ENCODE results near the gene LIPG. TPM values are rescaled to one million over a fixed set of nuclear protein-coding genes. Genes with fewer than 3 reads are reported as not detected.
"Not testable (repeated sequence)": the region's sequence is repeated elsewhere in the genome, so short reads cannot be mapped to it uniquely, and the experiment has no call there.

LIPG gene
- polyA plus RNA-seq, 5 donors, result 8.4 to 22.9 (median 10.9) TPM

DNA sequence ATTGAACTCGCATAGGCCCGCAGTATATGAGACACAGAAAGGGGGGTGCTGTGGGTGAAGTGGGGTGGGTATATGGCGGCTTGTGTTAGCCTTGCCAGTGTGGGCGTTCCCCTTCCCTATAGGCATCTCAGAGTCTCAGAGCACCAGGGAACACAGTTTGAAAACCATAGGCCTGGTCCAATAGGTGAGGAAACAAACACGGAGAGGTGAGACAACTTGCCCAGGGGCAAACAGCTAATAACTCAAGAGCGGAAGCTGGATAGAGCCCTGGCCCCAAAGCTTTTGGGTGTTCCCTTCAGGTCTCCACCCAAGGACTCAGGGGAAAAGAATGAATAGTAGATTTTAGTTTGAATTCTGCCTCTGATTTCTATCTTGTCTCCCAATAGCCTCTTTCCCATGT lies 7.9 kb downstream of the LIPG start:
- no peak for DNase-seq

DNA sequence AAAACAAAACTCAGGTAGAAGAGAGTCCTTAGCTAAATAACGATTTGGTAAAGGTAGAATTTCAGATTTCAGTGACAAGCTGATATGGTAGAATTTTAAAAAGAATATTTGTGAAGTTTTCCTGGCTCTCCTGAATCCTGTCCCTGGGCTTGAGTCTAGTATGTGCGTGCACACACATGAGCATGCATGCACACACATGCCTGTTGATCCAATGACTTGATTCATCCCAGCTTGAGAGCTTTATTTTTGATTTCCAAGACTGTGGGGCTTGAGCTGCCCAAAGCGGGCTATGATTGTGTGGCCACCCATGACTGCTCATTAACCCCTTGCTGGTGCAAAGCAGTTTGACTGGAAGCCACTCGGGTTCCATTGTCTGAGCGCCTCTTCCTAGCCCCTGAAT lies 9.0 kb downstream of the LIPG start:
- no peak for DNase-seq

DNA sequence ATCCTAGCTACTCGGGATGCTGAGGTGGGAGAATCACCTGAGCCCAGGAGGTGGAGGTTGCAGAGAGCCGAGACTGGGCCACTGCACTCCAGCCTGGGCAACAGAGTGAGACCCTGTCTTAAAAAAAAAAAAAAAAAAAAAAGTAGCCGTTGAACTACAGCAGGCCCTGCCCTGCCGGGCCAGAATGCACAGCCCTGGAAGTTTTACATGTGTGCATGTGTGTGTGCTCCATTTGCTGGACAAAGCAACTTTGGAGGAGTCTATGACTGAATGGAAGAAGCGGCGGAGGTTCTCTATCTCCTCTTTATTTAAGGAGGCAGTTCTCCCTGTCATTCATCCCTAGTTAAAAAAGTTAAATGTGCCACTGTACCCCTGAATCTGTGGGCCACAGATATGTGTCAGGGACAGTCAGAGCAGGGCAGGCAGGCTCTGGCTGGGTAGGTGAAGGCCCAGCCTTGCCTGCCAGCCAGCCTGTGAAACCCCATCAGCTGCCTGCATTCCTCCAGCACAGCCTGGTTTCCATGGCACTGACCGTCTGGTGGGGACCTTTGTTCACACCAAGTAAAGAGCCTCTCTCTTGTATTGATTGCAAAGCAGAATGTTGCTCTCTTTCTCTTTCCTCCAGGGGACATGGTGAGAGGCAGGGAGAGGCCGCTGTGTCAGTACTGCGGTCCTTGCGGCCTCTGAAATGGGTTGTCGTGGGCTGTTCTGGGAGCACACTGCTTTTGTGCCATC lies 10.9 kb downstream of the LIPG start:
- DNase-seq, result no peak

DNA sequence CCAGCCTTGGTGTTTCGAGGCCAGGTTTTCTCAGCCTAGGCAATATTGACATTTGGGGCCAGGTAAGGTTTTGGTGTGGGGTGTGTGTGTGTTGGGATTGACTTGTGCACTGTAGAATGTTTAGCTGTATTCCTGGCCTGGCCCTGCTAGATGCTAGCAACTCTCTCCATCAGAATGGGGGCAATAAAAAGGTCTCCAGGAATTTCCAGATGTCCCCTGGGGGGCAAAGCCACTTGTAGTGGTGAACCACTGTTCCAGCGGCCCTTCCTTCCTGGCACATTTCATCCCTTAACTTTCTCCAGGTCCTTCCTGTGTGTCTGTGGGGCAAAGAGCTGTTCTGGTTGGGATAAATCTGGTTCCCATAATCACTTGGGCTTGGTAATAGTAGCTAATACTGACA lies 12.0 kb downstream of the LIPG start:
- no peak for DNase-seq

DNA sequence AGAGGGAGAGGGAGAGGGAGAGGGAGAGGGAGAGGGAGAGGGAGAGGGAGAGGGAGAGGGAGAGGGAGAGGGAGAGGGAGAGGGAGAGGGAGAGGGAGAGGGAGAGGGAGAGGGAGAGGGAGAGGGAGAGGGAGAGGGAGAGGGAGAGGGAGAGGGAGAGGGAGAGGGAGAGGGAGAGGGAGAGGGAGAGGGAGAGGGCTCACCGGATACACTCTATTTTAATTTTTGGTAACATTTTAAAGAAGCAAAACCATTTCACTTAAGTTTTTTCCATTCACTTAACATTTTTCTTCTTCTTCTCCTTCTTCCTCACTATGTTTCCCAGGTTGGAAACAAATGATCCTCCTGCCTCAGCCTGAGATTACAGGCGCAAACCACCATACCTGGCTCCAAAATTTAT lies 17.2 kb downstream of the LIPG start:
- not testable (repeated sequence) for DNase-seq

DNA sequence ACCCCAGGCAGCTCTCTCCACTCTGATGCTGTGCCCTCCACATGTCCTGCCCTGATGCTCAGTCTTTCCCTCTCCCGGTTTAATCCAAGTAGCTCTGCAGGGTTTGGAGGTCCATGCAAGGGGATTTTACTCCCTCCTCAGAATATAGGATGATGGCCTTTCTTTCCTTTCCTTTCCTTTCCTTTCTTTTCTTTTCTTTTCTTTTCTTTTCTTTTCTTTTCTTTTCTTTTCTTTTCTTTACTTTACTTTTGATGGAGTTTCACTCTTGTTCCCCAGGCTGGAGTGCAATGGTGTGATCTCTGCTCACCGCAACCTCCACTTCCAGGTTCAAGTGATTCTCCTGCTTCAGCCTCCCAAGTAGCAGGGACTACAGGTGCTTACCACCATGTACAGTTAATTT lies 17.7 kb downstream of the LIPG start:
- not testable (repeated sequence) for DNase-seq

DNA sequence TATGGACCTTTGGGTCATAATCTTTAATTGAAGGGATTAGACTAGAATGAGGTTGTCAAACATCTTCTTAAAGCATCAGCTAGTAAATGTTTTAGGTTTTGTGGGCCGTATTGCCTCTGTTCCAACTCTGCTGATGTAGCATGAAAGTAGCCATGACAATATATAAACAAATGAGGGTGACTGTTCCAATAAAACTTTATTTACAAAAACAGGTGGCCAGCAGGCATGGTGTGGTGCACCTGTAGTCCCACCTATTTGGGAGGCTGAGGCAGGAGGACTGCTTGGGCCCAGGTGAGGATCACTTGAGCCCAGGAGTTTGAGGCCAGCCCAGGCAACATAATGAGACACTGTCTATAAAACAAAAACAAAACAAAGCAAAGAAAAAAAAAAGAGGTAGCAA lies 18.4 kb downstream of the LIPG start:
- DNase-seq, result no peak

DNA sequence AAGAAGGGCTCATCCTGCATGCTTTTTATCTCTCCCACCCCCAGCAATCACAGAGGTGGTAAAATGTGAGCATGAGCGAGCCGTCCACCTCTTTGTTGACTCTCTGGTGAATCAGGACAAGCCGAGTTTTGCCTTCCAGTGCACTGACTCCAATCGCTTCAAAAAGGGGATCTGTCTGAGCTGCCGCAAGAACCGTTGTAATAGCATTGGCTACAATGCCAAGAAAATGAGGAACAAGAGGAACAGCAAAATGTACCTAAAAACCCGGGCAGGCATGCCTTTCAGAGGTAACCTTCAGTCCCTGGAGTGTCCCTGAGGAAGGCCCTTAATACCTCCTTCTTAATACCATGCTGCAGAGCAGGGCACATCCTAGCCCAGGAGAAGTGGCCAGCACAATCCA lies 19.5 kb downstream of the LIPG start:
- no peak for DNase-seq

DNA sequence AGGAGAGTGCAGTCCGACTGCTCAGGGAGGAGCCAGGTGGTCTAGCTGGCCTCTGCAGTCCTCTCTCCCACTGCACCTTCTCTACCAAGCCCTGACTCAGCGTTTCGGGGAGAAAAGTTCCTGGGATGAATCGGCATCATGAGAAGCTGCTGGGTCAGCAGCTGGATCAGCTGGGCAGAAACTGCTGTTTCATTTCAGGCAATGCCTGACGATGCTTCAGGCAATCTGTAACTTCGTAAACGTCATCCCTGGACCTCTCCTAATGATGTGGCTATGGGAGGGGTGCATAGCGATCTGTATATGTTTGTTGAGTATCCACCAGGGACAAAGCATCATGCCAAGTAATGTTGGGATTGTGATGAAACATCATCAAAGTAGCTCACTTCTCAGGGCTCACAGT lies 20.7 kb downstream of the LIPG start:
- DNase-seq, result no peak

DNA sequence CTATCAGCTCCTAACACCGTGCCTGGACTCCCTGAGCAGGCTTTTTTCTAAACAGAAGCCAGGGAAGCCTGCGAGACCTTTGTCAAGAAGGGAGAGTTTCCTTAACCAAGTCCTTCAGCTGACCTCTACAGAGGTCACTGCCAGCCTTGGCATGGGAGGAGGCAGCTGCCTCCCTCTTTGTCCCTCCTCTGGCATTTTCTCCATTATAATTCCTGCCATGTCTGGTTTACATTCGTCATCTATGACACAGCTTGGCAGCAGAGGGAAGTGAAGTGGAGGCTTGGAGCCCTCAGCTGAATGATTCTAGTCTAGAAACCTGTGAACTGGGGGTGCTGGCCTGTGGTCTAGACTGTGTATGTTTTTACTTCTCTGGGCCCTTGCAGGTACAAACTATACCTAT lies 22.5 kb downstream of the LIPG start:
- no peak for DNase-seq

DNA sequence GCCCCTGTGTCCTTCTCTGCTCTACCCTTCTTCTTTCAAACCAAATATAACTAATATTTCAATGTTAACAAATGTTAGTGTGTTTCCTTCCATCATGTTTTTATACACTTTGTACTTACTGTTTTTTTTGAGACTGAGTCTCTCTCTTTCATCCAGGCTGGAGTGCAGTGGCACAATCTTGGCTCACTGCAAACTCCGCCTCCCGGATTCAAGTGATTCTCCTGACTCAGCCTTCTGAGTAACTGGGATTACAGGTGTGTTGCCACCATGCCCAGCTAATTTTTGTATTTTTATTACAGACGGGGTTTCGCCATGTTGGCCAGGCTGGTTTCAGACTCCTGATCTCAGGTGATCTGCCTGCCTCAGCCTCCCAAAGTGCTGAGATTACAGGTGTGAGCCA lies 23.1 kb downstream of the LIPG start:
- not testable (repeated sequence) for DNase-seq

DNA sequence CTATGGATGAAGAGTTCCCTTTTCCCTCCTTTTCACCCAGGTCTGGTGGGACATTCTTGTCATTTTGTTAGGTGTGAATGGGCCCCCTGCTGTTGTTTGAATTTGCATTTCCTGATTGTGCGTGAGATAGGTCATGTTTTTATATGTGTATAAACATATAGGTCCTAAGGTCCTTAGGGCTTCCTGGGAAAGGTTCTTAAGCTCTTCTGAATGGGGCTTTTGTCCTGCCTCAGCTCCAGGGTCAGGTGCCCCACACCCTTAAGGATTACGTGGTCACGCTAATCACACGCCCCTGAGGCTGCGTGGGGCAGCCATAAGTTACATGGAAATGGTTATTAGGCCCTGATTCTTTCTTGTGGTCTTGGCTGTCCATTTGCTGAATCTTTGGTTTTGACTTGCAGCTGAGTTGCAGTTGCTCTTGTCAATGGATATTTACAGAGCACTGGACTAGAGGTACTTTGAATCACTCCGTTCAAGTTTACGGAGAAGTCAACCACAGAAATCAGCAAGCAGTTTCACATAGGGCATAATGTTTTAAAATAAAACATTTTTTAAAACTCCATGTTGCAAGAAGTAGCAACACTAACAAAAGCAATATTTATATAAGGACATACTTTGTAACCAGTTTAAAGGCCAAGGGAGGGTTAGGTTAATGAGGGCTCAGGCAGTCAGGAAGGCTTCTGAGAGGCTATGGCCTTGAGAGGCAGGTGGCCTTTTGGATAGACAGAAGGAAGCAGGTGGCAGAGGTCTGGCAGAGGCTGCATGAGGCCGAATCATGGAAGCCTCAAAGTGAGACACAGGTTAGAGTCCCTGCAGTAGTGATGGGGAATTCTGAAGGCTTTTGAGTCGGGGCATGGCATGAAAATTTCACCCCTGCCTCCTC lies 24.2 kb downstream of the LIPG start:
- DNase-seq, result no peak

DNA sequence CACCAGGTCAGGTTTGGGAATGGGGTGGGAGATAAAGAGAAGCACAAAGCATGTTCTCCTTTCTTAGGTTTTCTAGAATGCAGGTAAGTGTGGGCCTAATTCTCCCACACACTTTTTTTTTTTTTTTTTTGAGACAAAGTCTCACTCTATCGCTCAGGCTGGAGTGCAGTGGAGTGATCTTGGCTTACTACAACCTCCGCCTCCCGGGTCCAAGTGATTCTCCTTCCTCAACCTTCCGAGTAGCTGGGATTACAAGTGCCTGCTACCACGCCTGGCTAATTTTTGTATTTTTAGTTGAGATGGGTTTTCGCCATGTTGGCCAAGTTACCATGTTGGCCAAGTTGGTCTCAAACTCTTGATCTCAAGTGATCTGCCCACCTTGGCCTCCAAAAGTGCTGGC lies 26.3 kb downstream of the LIPG start:
- DNase-seq, result no peak

DNA sequence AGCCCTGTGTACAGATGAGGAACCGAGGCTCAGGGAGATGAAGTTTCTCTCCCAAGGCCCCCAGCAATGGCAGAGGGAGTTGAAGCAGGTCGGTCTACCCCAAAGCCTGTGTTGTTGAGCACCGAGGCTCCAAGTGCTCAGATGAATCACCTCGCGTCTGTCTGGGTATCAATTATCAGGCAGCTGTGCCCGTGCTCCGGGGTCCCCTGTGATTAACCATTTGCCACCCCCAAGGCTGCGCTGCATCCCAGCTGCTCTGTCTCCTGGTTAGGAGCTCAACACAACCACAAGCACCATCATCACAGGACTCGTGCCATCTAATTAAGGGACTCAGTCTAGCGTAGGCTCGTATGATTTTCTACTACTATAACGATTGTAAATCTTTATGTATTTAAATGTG lies 27.1 kb downstream of the LIPG start:
- no peak for DNase-seq

DNA sequence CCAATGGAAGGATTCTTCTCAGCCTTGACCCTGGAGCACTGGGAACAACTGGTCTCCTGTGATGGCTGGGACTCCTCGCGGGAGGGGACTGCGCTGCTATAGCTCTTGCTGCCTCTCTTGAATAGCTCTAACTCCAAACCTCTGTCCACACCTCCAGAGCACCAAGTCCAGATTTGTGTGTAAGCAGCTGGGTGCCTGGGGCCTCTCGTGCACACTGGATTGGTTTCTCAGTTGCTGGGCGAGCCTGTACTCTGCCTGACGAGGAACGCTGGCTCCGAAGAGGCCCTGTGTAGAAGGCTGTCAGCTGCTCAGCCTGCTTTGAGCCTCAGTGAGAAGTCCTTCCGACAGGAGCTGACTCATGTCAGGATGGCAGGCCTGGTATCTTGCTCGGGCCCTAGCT lies 28.8 kb downstream of the LIPG start:
- DNase-seq, result no peak

DNA sequence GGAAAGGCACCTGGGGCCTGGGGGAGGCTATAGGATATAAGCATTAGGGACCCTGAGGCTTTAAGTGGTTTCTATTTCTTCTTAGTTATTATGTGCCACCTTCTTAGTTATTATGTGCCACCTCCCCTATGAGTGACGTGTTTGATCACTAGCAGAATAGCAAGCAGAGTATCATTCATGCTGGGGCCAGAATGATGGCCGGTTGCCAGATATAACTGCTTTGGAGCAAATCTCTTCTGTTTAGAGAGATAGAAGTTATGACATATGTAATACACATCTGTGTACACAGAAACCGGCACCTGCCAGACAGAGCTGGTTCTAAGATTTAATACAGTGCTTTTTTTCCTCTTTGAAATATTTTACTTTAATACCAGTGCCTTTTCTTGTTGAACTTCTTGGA lies 29.4 kb downstream of the LIPG start:
- DNase-seq, result no peak

DNA sequence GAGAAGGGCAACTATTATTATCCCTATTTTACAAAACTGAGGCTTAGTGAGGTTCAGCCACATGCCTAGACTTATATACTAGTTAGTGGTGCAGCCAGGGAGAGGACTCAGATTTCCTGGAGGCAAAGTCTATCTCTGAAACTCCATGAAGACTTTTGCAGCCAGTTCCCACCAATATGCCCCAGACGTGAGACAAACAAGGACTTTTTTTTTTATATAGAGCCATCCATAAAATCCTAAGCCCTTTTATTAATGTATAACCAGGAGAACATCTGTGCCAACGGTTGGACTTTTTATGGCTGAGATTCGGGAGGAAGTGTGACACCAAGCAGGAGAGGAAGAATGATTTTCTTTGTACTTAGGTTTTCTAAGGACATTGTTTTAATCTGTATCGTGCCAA lies 29.9 kb downstream of the LIPG start:
- no peak for DNase-seq

DNA sequence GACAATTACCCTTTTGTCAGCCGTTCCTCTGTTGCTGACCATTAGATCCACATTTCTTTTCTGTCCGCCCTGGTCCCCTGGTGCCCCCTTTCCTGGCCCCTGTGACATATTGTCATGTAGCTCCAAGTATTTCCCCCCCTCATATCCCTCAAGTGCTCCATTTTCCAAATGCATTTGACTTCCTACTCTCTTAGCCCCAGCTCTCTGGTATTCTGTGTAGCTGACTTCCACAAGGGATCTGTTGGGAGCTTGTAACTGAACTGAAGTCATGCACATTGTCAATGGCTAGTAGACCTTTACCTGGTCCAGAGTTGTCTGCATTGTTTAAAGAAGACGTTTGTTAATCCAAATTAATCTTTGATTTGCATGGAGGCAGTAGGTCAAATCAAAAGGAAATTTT lies 34.8 kb downstream of the LIPG start:
- DNase-seq, result no peak

DNA sequence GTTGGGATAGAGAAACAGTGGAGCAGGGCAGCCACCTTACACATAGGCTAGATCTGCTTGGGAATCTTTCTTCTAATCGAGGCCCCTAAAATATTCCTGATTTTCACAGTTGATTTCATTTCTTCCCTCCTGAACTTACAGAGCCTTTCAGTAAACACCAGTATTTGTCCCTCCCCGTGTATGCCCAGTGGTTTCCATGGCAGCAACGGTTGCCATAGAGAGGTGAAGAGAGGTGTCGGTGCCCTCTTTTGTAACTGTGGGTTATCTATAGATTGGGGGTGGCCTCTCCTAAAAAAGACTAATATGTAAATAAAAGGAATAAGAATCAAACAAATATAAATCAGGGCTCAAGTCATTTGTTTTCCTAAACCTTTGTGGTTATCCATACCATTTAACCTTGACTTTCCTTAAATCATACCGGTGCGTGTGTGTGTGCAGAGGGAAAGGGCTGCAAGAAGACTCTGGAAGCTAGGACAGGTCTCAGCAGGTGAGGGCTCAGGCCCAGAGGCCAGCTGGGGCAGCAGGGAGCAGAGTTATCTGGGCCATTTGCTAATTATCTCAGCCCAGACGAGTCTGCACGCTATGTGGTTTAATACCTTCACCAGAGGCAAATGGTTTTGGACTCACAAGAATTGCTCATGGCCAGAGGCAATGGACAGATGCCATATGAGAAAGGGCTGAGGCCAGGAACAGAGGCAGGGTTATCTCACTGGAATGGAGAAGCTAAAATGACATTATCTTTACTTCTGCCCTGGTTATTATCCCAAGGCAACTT lies 35.5 kb downstream of the LIPG start:
- DNase-seq, result no peak

DNA sequence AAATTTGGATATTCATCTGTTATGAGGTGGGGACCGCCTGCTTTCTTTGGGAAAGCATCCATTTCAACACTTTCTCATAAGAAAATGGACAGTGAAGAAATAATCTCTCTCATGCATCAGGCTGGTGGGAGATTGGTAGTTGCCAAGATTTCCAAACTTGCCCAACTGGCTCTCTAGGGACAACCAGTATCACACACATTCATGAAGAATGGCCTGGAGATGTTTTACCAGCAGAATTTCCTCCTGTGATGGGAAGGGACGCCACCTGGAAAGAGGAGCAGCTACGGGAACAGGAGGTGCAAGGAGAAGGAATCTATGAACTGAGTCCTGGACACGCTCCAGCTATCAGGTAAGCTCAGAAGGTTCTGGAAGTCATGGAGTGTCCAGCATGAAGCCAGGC lies 39.4 kb downstream of the LIPG start:
- DNase-seq, result no peak

DNA sequence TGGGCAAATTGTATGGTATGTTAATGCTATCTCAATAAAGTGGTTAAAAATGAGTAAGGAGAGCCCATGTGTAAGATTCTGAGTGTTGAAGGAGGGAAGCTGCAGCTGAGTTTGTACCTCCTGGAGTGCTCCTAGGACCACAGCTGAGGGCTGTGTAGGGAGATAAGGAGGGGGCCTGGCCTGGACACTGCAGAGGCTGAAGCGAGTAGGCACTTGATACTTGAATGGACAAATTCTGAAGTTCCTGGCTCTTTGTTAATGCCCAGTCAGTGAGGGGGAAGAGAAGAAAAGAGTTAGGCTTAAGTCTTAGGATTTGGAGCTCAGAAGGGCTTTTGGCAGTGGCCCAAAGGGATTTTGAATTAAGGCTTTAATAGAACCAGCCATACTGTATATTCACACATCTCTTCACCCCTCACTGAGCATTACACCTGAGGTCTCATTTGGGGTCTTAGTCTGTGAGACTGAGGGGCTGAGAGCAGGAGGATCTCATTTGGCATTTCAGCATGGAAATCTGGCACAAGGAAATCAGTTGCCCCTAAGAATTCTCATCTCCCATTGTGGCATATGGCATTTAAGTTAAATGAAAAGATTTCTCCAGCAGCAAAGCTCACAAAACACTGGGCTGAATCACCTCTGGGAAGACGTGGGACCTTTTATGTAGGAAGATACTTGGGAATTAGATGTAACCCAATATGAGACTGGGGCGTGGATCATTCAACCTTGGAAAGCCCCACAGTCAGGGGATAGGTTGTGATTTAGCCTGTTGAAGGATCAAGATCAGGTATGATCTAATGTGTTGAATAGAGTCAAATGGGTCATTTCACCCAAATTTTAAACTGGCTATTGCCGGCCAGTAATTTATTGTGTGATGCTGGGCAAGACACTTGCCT lies 46.8 kb downstream of the LIPG start:
- no peak for DNase-seq

All from right lung (tissue), 5 donors.